GM06990 (cell line): ENCODE measurements around the gene TRIM44.

ENCODE experiments used
- DNase-seq: peaks from one replicate; pipeline ENCODE4 v3.0.0-alpha.2; 2011; ENCODE audit not compliant: insufficient read length; ENCODE audit errors: extremely low read depth
- H3K27me3 ChIP-seq: replicated peaks from 2 replicates; pipeline ENCODE4 v1.6.0; 2011; ENCODE audit warnings: low read length; ENCODE audit not compliant: control insufficient read depth, insufficient read depth
- H3K36me3 ChIP-seq: 2 replicates; pipeline ENCODE4 v1.5.1; 2011; ENCODE audit warnings: low read length; ENCODE audit not compliant: control insufficient read depth, insufficient read depth
- H3K4me3 ChIP-seq: replicated peaks from 2 replicates; pipeline ENCODE4 v1.5.1; 2011; ENCODE audit warnings: low read depth, mild to moderate bottlenecking, control low read depth, low read length
- CTCF ChIP-seq: IDR thresholded peaks from 2 replicates; pipeline ENCODE4 v1.5.1; 2011; ENCODE audit warnings: low read length, control low read depth, mild to moderate bottlenecking, inconsistent platforms; ENCODE audit not compliant: insufficient read depth, poor library complexity, severe bottlenecking

Gene TRIM44

GRCh38 chr11:35791088-35791958, 128.7 kb downstream of the TRIM44 start:
- no peak overlapping the region for H3K4me3 ChIP-seq
- no peak for TF ChIP-seq CTCF

GRCh38 chr11:35792148-35792845, 129.7 kb downstream of the TRIM44 start:
- TF ChIP-seq CTCF: no peak
- H3K36me3 ChIP-seq: no peaks in the 10 kb centered on the region
- no peaks in the 10 kb centered on the region for H3K27me3 ChIP-seq
- DNase-seq: no peak
- no peak overlapping the region for H3K4me3 ChIP-seq

More at GRCh38 chr11:35791088-35791958, 128.7 kb downstream of the TRIM44 start:
- Histone ChIP-seq H3K36me3 (no peaks in the 10 kb centered on the region), H3K27me3 (no peaks in the 10 kb centered on the region)
- DNase-seq: no peak

GRCh38 chr11:35792846-35793192, 130.2 kb downstream of the TRIM44 start:
- DNase-seq: no peak
- Histone ChIP-seq H3K36me3 (no peaks in the 10 kb centered on the region), H3K4me3 (no peak overlapping the region), H3K27me3 (no peaks in the 10 kb centered on the region)
- no peak for TF ChIP-seq CTCF

GRCh38 chr11:35794333-35794732, 131.8 kb downstream of the TRIM44 start:
- no peak for TF ChIP-seq CTCF
- Histone ChIP-seq H3K36me3 (no peaks in the 10 kb centered on the region; the same call in 1 of the 2 replicates), H3K4me3 (no peak overlapping the region), H3K27me3 (no peaks in the 10 kb centered on the region)
- DNase-seq: no peak

GRCh38 chr11:35794850-35795249, 132.3 kb downstream of the TRIM44 start:
- Histone ChIP-seq H3K4me3 (no peak overlapping the region), H3K27me3 (no peaks in the 10 kb centered on the region), H3K36me3 (no peaks in the 10 kb centered on the region; the same call in 1 of the 2 replicates)
- no peak for DNase-seq
- TF ChIP-seq CTCF: no peak
